ENCODE results near the gene SCARB2. TPM values are rescaled to one million over a fixed set of nuclear protein-coding genes. Genes with fewer than 3 reads are reported as not detected.

SCARB2 gene
- total and polyA plus RNA-seq, 2 experiments from 2014 or later: 17.7 to 41.0 TPM

GRCh38 chr4:76182463-76182862 lies 31.2 kb downstream of the SCARB2 start:
- Histone ChIP-seq H2AFZ (no peak overlapping the region), H3K79me2 (replicated peaks; ENCODE audit: insufficient read depth) (no peaks in the 10 kb centered on the region), H3K4me1 (ENCODE audit: insufficient read depth) (no peaks in the 10 kb centered on the region), H3K9me2 (ENCODE audit: insufficient read depth) (no peaks in the 10 kb centered on the region), H3K36me3 (ENCODE audit: insufficient read depth) (no peaks in the 10 kb centered on the region), H4K20me1 (replicated peaks; ENCODE audit: insufficient read depth) (peaks cover 3% of the 10 kb centered on the region; the same call in 1 of the 2 replicates), H3K4me2 (no peak overlapping the region), H3K27ac (ENCODE audit: low read depth) (no peak overlapping the region), H3K27me3 (ENCODE audit: insufficient read depth) (no peaks in the 10 kb centered on the region), H3F3A (replicated peaks; ENCODE audit: low read depth) (no peaks in the 10 kb centered on the region), H3K4me3 (no peak overlapping the region)
- TF ChIP-seq NANOG (IDR thresholded peaks at IDR 0.05; ENCODE audit: borderline replicate concordance): no peak
- no peak for TF ChIP-seq ZNF114 (CRISPR knock-in tag; IDR thresholded peaks at IDR 0.05)
- TF ChIP-seq EZH2 (IDR thresholded peaks at IDR 0.05; ENCODE audit: low read depth, unreplicated experiment): no peak
- TF ChIP-seq STAT1 (IDR thresholded peaks at IDR 0.05; ENCODE audit: unreplicated experiment): no peak
- TF ChIP-seq EZH2phosphoT487 (IDR thresholded peaks at IDR 0.05; ENCODE audit: unreplicated experiment): no peak
- no peak for TF ChIP-seq ZNF331 (CRISPR knock-in tag; IDR thresholded peaks at IDR 0.05; ENCODE audit: low read depth)
- no peak for TF ChIP-seq ZNF462 (CRISPR knock-in tag; IDR thresholded peaks at IDR 0.05)
- TF ChIP-seq CTCF (conservative IDR thresholded peaks at IDR 0.05; ENCODE audit: low read depth in 2 of 2): no peak
- TF ChIP-seq REST (IDR thresholded peaks at IDR 0.05; ENCODE audit: unreplicated experiment): no peak
- DNase-seq (ENCODE audit: low spot score): no peak
- ATAC-seq: no peak
- no peak overlapping the region for H3K27ac Mint-ChIP-seq
- H3K27me3 Mint-ChIP-seq (ENCODE audit: insufficient read depth, low read depth, poor library complexity): no peaks in the 10 kb centered on the region
- H3K4me1 Mint-ChIP-seq: no peaks in the 10 kb centered on the region
- H3K36me3 Mint-ChIP-seq (ENCODE audit: low read depth): no peaks in the 10 kb centered on the region
- H3K9me3 Mint-ChIP-seq: no peaks in the 10 kb centered on the region
- no peak overlapping the region for H3K4me3 Mint-ChIP-seq
